22Rv1 (cell line): ENCODE results near the gene KRT17.

ENCODE experiments used
- ZFX ChIP-seq: fragments of 450-650 bp; IDR thresholded peaks from 2 replicates; pipeline ENCODE4 v1.6.1; 2017; ENCODE audit warnings: antibody characterized with exemption, borderline replicate concordance
- TF ChIP-seq, protein P1 (sequence below): fragments of 450-650 bp; IDR thresholded peaks from 2 replicates; pipeline ENCODE4 v1.5.1; 2017; ENCODE audit warnings: mild to moderate bottlenecking

DNA sequence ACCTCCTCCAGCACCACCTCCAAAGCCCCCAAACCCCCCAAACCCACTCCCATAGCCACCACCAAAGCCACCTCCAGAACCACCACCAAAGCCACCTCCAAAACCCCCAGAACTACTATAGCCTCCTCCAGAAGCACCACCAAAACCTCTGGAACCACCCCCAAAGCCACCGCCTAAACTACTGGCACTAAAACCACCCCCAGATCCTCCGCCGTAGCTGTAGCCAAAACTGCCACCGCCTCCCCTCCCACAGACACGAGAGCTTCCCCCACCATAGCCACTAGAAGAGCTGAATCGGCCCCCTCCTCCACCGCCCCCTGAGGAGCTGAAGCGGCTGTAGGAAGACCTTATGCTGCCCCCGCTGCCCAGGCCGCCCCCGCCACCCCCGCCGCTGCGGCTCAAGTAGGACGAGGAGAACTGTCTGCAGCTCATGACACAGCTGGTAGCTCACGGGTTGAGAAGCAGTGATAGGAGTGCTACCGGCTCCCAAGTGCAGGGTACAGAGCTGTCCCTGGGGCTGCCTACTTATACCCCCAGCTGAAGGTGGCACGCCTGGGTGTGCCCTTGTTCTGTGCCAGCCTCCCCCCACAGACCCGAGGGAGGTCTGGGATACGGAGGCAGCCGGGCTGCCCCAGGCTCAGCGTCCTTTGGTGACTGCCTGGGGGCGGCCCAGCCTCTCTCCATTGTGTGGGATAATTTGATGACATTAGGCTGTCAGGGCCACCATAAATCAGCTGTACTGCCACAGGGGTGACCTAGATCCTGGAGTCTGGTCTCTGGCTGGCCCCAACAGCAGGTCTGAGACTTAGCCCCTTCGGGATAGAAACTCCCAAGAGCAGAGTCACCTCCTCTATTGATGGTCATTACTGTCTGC lies 52.6 kb downstream of the KRT17 start, which contains the start of gene KRT9:
- TF ChIP-seq, protein P1, sequence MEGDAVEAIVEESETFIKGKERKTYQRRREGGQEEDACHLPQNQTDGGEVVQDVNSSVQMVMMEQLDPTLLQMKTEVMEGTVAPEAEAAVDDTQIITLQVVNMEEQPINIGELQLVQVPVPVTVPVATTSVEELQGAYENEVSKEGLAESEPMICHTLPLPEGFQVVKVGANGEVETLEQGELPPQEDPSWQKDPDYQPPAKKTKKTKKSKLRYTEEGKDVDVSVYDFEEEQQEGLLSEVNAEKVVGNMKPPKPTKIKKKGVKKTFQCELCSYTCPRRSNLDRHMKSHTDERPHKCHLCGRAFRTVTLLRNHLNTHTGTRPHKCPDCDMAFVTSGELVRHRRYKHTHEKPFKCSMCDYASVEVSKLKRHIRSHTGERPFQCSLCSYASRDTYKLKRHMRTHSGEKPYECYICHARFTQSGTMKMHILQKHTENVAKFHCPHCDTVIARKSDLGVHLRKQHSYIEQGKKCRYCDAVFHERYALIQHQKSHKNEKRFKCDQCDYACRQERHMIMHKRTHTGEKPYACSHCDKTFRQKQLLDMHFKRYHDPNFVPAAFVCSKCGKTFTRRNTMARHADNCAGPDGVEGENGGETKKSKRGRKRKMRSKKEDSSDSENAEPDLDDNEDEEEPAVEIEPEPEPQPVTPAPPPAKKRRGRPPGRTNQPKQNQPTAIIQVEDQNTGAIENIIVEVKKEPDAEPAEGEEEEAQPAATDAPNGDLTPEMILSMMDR = no peak
- no peak for TF ChIP-seq ZFX
